Nasal cavity respiratory epithelium epithelial cell of viscerocranial mucosa (primary cell): ENCODE measurements around the gene SLC35B2. TPM values are rescaled to one million over a fixed set of nuclear protein-coding genes. Genes with fewer than 3 reads are reported as not detected.

Experiments used
- total RNA-seq: library from RNA; depleted of rRNA; stranded (reverse); fragments of >200 nt; gene quantifications from 2 replicates; pipeline ENCODE4 v1.2.3, GENCODE V29; 2014

Gene SLC35B2
- total RNA-seq, result 51.9 and 56.0 TPM in 2 replicates

GRCh38 chr6:44257025-44257752, at the start of gene SLC35B2:
Gene SLC35B2 (minus strand): TSS chr6:44257528. CDS start chr6:44257410, 118 bp downstream.

GRCh38 chr6:44269921-44270525, 12.7 kb upstream of the SLC35B2 start, which contains the start of gene TMEM151B:
Gene TMEM151B (plus strand): TSS chr6:44270450. CDS start chr6:44270743, 293 bp downstream.

GRCh38 chr6:44265007-44265721, 7.8 kb upstream of the SLC35B2 start, which contains the start of gene NFKBIE:
Gene NFKBIE (minus strand): TSS chr6:44265551. CDS start chr6:44265346, 205 bp downstream.

GRCh38 chr6:44246663-44247337, 10.5 kb downstream of the SLC35B2 start, which contains the start of gene HSP90AB1:
Gene HSP90AB1 (plus strand): TSS chr6:44247101. CDS start chr6:44248630, 1,529 bp downstream.

GRCh38 chr6:44223319-44224028, 33.9 kb downstream of the SLC35B2 start, which contains the start of gene SLC29A1:
Gene SLC29A1 (plus strand): TSS chr6:44223595. CDS start chr6:44227314, 3,719 bp downstream.

GRCh38 chr6:44216677-44217331, 40.5 kb downstream of the SLC35B2 start, which contains the start of gene MYMX:
Gene MYMX (plus strand): TSS chr6:44216926. CDS start chr6:44217472, 546 bp downstream.

Other genes with a start within 250 kb of the SLC35B2 start
- 32.5 and 58.4 TPM in 2 replicates for gene MRPL14, start 130.1 kb downstream of the SLC35B2 start, total RNA-seq
- gene TMEM63B, start 130.0 kb downstream of the SLC35B2 start, total RNA-seq, result 38.6 and 106 TPM in 2 replicates
- not detected in 2 replicates for gene CAPN11, start 98.7 kb downstream of the SLC35B2 start, total RNA-seq
- not detected in 2 replicates for gene MYMX, start 40.6 kb downstream of the SLC35B2 start, total RNA-seq
- 3.4 and 7.2 TPM in 2 replicates for gene SLC29A1, start 33.9 kb downstream of the SLC35B2 start, total RNA-seq
- 371 and 571 TPM in 2 replicates for gene HSP90AB1, start 10.4 kb downstream of the SLC35B2 start, total RNA-seq
- 4.8 and 6.8 TPM in 2 replicates for gene NFKBIE, start 8.0 kb upstream of the SLC35B2 start, total RNA-seq
- gene TMEM151B, start 12.9 kb upstream of the SLC35B2 start, total RNA-seq, result under 0.01 and 0.07 TPM in 2 replicates
- gene AARS2, start 55.8 kb upstream of the SLC35B2 start, total RNA-seq, result 10.3 and 23.0 TPM in 2 replicates
- not detected in 2 replicates for gene SPATS1, start 85.1 kb upstream of the SLC35B2 start, total RNA-seq
- gene CDC5L, start 130.2 kb upstream of the SLC35B2 start, total RNA-seq, result 17.4 and 25.1 TPM in 2 replicates